ENCODE measurements around the gene PTPRT.

Gene PTPRT

GRCh38 chr20:42083280-42083679 lies 1106.4 kb downstream of the PTPRT start:
- H3K4me1 ChIP-seq (ENCODE audit: low read length), result peaks cover 45% of the 10 kb centered on the region
- no peaks in the 10 kb centered on the region for H4K20me1 ChIP-seq (ENCODE audit: insufficient read depth, low read length)
- peak overlapping the region; percentile 74; the same call in 1 of the 2 replicates for H3K4me2 ChIP-seq (ENCODE audit: low read depth, low read length)
- no peaks in the 10 kb centered on the region for H3K79me2 ChIP-seq (ENCODE audit: low read length)
- no peaks in the 10 kb centered on the region for H3K9me2 ChIP-seq (replicated peaks; ENCODE audit: insufficient read depth, low read length)
- H3K4me3 ChIP-seq (ENCODE audit: low read length), result no peak overlapping the region
- TF ChIP-seq EZH2 (optimal IDR thresholded peaks at IDR 0.05; ENCODE audit: low read depth, low read length) (no peak), EZH2phosphoT487 (IDR thresholded peaks at IDR 0.05; ENCODE audit: low read length) (no peak), CTCF (IDR thresholded peaks at IDR 0.05; ENCODE audit: low read length) (no peak)
- H3K9ac ChIP-seq (ENCODE audit: low read length), result peak overlapping the region; percentile 81
- no peaks in the 10 kb centered on the region for H3K36me3 ChIP-seq (replicated peaks; ENCODE audit: insufficient read depth, low read length)
- no peak overlapping the region for H2AFZ ChIP-seq (ENCODE audit: low read length)
- H3K27ac ChIP-seq (ENCODE audit: low read length), result peak overlapping the region; percentile 99
- H3K9me3 ChIP-seq (replicated peaks; ENCODE audit: insufficient read depth, low read length), result no peaks in the 10 kb centered on the region
- H3K27me3 ChIP-seq (replicated peaks; ENCODE audit: insufficient read depth, low read length), result no peaks in the 10 kb centered on the region
- peak; percentile 92 for DNase-seq
- peaks cover 35% of the 10 kb centered on the region for H3F3A ChIP-seq (ENCODE audit: insufficient read depth, low read length)

GRCh38 chr20:42082611-42083010 lies 1107.1 kb downstream of the PTPRT start:
- no peaks in the 10 kb centered on the region for H4K20me1 ChIP-seq (ENCODE audit: insufficient read depth, low read length)
- peak overlapping the region; percentile 99 for H3K27ac ChIP-seq (ENCODE audit: low read length)

GRCh38 chr20:42080956-42081355 lies 1108.8 kb downstream of the PTPRT start:
- TF ChIP-seq EZH2phosphoT487 (IDR thresholded peaks at IDR 0.05; ENCODE audit: low read length) (no peak), CTCF (IDR thresholded peaks at IDR 0.05; ENCODE audit: low read length) (no peak), EZH2 (optimal IDR thresholded peaks at IDR 0.05; ENCODE audit: low read depth, low read length) (no peak)
- DNase-seq, result no peak
- Histone ChIP-seq H3K4me1 (ENCODE audit: low read length) (peaks cover 42% of the 10 kb centered on the region), H3K4me3 (ENCODE audit: low read length) (no peak overlapping the region), H3K4me2 (ENCODE audit: low read depth, low read length) (no peak overlapping the region), H3K9me2 (replicated peaks; ENCODE audit: insufficient read depth, low read length) (no peaks in the 10 kb centered on the region), H3K27me3 (replicated peaks; ENCODE audit: insufficient read depth, low read length) (no peaks in the 10 kb centered on the region), H3K9me3 (replicated peaks; ENCODE audit: insufficient read depth, low read length) (no peaks in the 10 kb centered on the region), H3K9ac (ENCODE audit: low read length) (no peak overlapping the region), H3K79me2 (ENCODE audit: low read length) (no peaks in the 10 kb centered on the region), H4K20me1 (ENCODE audit: insufficient read depth, low read length) (no peaks in the 10 kb centered on the region), H3F3A (ENCODE audit: insufficient read depth, low read length) (peaks cover 35% of the 10 kb centered on the region), H3K36me3 (replicated peaks; ENCODE audit: insufficient read depth, low read length) (no peaks in the 10 kb centered on the region), H2AFZ (ENCODE audit: low read length) (no peak overlapping the region), H3K27ac (ENCODE audit: low read length) (no peak overlapping the region)

More at GRCh38 chr20:42082611-42083010, 1107.1 kb downstream of the PTPRT start:
- no peak overlapping the region for H3K4me3 ChIP-seq (ENCODE audit: low read length)
- peaks cover 35% of the 10 kb centered on the region for H3F3A ChIP-seq (ENCODE audit: insufficient read depth, low read length)
- H3K9me3 ChIP-seq (replicated peaks; ENCODE audit: insufficient read depth, low read length), result no peaks in the 10 kb centered on the region
- peak overlapping the region; percentile 58; the same call in 1 of the 2 replicates for H3K4me2 ChIP-seq (ENCODE audit: low read depth, low read length)
- H2AFZ ChIP-seq (ENCODE audit: low read length), result no peak overlapping the region
- H3K79me2 ChIP-seq (ENCODE audit: low read length), result no peaks in the 10 kb centered on the region
- H3K36me3 ChIP-seq (replicated peaks; ENCODE audit: insufficient read depth, low read length), result no peaks in the 10 kb centered on the region
- H3K4me1 ChIP-seq (ENCODE audit: low read length), result peaks cover 45% of the 10 kb centered on the region
- DNase-seq, result peak; percentile 73
- H3K9ac ChIP-seq (ENCODE audit: low read length), result peak overlapping the region; percentile 81
- H3K27me3 ChIP-seq (replicated peaks; ENCODE audit: insufficient read depth, low read length), result no peaks in the 10 kb centered on the region
- TF ChIP-seq EZH2 (optimal IDR thresholded peaks at IDR 0.05; ENCODE audit: low read depth, low read length) (no peak), CTCF (IDR thresholded peaks at IDR 0.05; ENCODE audit: low read length) (no peak), EZH2phosphoT487 (IDR thresholded peaks at IDR 0.05; ENCODE audit: low read length) (no peak)
- H3K9me2 ChIP-seq (replicated peaks; ENCODE audit: insufficient read depth, low read length), result no peaks in the 10 kb centered on the region

Measured in MM.1S (cell line).